H1 (cell line): ENCODE data around the gene ASPHD2. TPM values are rescaled to one million over a fixed set of nuclear protein-coding genes. Genes with fewer than 3 reads are reported as not detected.

Source experiments
- BCL11A ChIP-seq, 2 experiments: IDR thresholded peaks; one replicate each; pipeline ENCODE4 v1.6.1; 2011; ENCODE audit warnings: low read depth in 2 of 2, low read length in 2 of 2, mild to moderate bottlenecking in 2 of 2
- JUND ChIP-seq: IDR thresholded peaks from 2 replicates; pipeline ENCODE4 v1.6.1; 2011; ENCODE audit warnings: mild to moderate bottlenecking, improper control_type of control experiment, low read length
- POU5F1 ChIP-seq: IDR thresholded peaks from 2 replicates; pipeline ENCODE4 v1.6.1; 2011; ENCODE audit warnings: low read depth, mild to moderate bottlenecking, low read length, moderate library complexity
- polyA plus RNA-seq, 7 experiments: library from polyadenylated mRNA; depleted of rRNA in 3 of 7; stranded (reverse) in 5 of 7; unstranded in 2 of 7; fragments of >200 nt in 5 of 7; fragments of 200-250 nt in 2 of 7; gene quantifications; 1 replicate in 5 of 7; 2 replicates in 1 of 7; 4 replicates in 1 of 7; pipeline versions ENCODE4 v1.2.1 to v1.2.3, GENCODE V29; 2011 to 2013; ENCODE audit warnings: missing spikeins in 2 of 7, mixed read lengths in 2 of 7
- total RNA-seq: library from RNA; stranded (reverse); fragmentation: NEBNext Ultra II Directional; extraction: Animal tissue kit (Norgen Biotek cat#: 25700); gene quantifications from 2 replicates; pipeline ENCODE4 v1.2.1, GENCODE V29; 2021

ASPHD2 gene
- total and polyA plus RNA-seq, 2 of the 8 experiments (the other 6 are each of a cell fraction or from before 2014, with no cell fraction given) = 7.2 to 11.0 TPM

DNA sequence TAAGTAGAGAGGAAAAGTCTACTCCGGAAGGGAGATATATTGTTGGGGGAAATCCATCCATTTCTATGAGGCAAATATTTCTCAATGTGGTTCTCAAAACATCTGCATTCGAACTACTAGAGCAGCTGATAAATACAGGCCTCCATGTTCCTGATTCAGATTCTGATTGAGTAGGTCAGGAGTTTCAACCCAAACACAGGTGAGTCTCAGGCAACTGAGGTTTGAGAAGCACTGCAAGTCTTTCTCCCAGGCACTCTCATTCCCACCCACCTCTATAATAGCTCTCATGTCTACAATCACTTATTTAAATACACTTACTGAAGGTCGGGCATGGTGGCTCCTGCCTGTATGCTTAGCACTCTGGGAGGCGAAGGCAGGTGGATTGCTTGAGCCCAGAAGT, 14.7 kb upstream of the ASPHD2 start (continued):
- TF ChIP-seq POU5F1 (no peak), BCL11A (IDR thresholded peaks at IDR 0.05; ENCODE audit: low read depth in 2 of 2, low read length in 2 of 2) (no peak), JUND (no peak)
